MM.1S (cell line): Measurements from ENCODE around the gene LITAFD.
"Not testable (repeated sequence)": the region's sequence is repeated elsewhere in the genome, so short reads cannot be mapped to it uniquely, and the experiment has no call there.

Experiments used
- DNase-seq: peaks from one replicate; pipeline ENCODE4 v3.0.0-alpha.2; 2015
- H2AFZ ChIP-seq: fragments of 300-600 bp; sonication (generic); 2 replicates; pipeline ENCODE4 v1.6.0; 2016; ENCODE audit warnings: antibody characterized with exemption, low read length
- H3F3A ChIP-seq: fragments of 300-600 bp; sonication (generic); 2 replicates; pipeline ENCODE4 v1.6.1; 2016; ENCODE audit warnings: mild to moderate bottlenecking, antibody characterized with exemption, low read length, moderate library complexity, mixed read lengths; ENCODE audit not compliant: insufficient read depth
- H3K27ac ChIP-seq: fragments of 300-600 bp; sonication (generic); 2 replicates; pipeline ENCODE4 v1.5.1; 2016; ENCODE audit warnings: mild to moderate bottlenecking, low read length
- H3K27me3 ChIP-seq: fragments of 300-600 bp; sonication (generic); replicated peaks from 2 replicates; pipeline ENCODE4 v1.6.0; 2016; ENCODE audit warnings: low read length; ENCODE audit not compliant: insufficient read depth
- H3K36me3 ChIP-seq: fragments of 300-600 bp; sonication (generic); replicated peaks from 2 replicates; pipeline ENCODE4 v1.6.1; 2016; ENCODE audit warnings: mild to moderate bottlenecking, low read length, mixed read lengths; ENCODE audit not compliant: insufficient read depth
- H3K4me1 ChIP-seq: fragments of 300-600 bp; sonication (generic); 2 replicates; pipeline ENCODE4 v1.6.1; 2016; ENCODE audit warnings: low read length, mixed read lengths
- H3K4me2 ChIP-seq: fragments of 300-600 bp; sonication (generic); 2 replicates; pipeline ENCODE4 v1.6.0; 2016; ENCODE audit warnings: low read depth, low read length
- H3K4me3 ChIP-seq: fragments of 300-600 bp; sonication (generic); 2 replicates; pipeline ENCODE4 v1.5.1; 2016; ENCODE audit warnings: low read length, mixed read lengths
- H3K79me2 ChIP-seq: fragments of 300-600 bp; sonication (generic); 2 replicates; pipeline ENCODE4 v1.6.1; 2016; ENCODE audit warnings: mixed run types, low read length, mixed read lengths
- H3K9ac ChIP-seq: fragments of 300-600 bp; sonication (generic); 2 replicates; pipeline ENCODE4 v1.6.1; 2016; ENCODE audit warnings: low read length, mixed read lengths
- H3K9me2 ChIP-seq: fragments of 300-600 bp; sonication (generic); replicated peaks from 2 replicates; pipeline ENCODE4 v1.6.1; 2016; ENCODE audit warnings: mild to moderate bottlenecking, low read length, mixed read lengths; ENCODE audit not compliant: insufficient read depth
- H3K9me3 ChIP-seq: fragments of 300-600 bp; sonication (generic); replicated peaks from 2 replicates; pipeline ENCODE4 v1.6.1; 2016; ENCODE audit warnings: mild to moderate bottlenecking, low read length, mixed read lengths; ENCODE audit not compliant: insufficient read depth
- H4K20me1 ChIP-seq: fragments of 300-600 bp; sonication (generic); 2 replicates; pipeline ENCODE4 v1.6.1; 2016; ENCODE audit warnings: mild to moderate bottlenecking, low read length, moderate library complexity, mixed read lengths; ENCODE audit not compliant: insufficient read depth
- CTCF ChIP-seq: fragments of 300-600 bp; sonication (generic); IDR thresholded peaks from 2 replicates; pipeline ENCODE4 v1.5.1; 2016; ENCODE audit warnings: antibody characterized with exemption, low read length, mixed read lengths
- EZH2 ChIP-seq: fragments of 300-600 bp; sonication (generic); optimal IDR thresholded peaks from 2 replicates; pipeline ENCODE3; 2017; ENCODE audit warnings: low read depth, mild to moderate bottlenecking, antibody characterized with exemption, low read length, mixed read lengths
- EZH2phosphoT487 ChIP-seq: fragments of 300-600 bp; sonication (generic); IDR thresholded peaks from 2 replicates; pipeline ENCODE4 v1.6.1; 2018; ENCODE audit warnings: antibody characterized with exemption, low read length

Gene LITAFD

GRCh38 chr16:8872967-8873865 lies 8.9 kb upstream of the LITAFD start:
- Histone ChIP-seq H3K4me1 (no peaks in the 10 kb centered on the region; the same call in 1 of the 2 replicates), H3K27ac (no peak overlapping the region), H3F3A (peaks cover 7% of the 10 kb centered on the region; the same call in 1 of the 2 replicates), H2AFZ (no peak overlapping the region), H3K4me2 (no peak overlapping the region), H3K9me2 (no peaks in the 10 kb centered on the region), H4K20me1 (no peaks in the 10 kb centered on the region), H3K27me3 (no peaks in the 10 kb centered on the region), H3K79me2 (peaks cover under 1% of the 10 kb centered on the region), H3K9me3 (no peaks in the 10 kb centered on the region), H3K36me3 (no peaks in the 10 kb centered on the region), H3K9ac (no peak overlapping the region), H3K4me3 (no peak overlapping the region)
- TF ChIP-seq CTCF, result peak; percentile 12; the same call in 1 of the 2 replicates
- TF ChIP-seq EZH2phosphoT487, result no peak
- TF ChIP-seq EZH2, result no peak
- no peak for DNase-seq

GRCh38 chr16:8873866-8874195 lies 8.3 kb upstream of the LITAFD start:
- not testable (repeated sequence) for H2AFZ ChIP-seq, H3K36me3 ChIP-seq, H3F3A ChIP-seq, DNase-seq, H3K9me2 ChIP-seq, H3K79me2 ChIP-seq, H3K9me3 ChIP-seq, H4K20me1 ChIP-seq, H3K4me2 ChIP-seq, H3K4me3 ChIP-seq, H3K27ac ChIP-seq, H3K4me1 ChIP-seq, H3K27me3 ChIP-seq, H3K9ac ChIP-seq

- no peak overlapping the region for H3K4me2 ChIP-seq
These were observed 7.8 kb upstream of the LITAFD start for GRCh38 chr16:8874388-8874787.

GRCh38 chr16:8875317-8875716 lies 6.8 kb upstream of the LITAFD start:
- not testable (repeated sequence) for H3K79me2 ChIP-seq, H3K27me3 ChIP-seq, H3K4me1 ChIP-seq, H3K9me3 ChIP-seq, H4K20me1 ChIP-seq, DNase-seq, H3K27ac ChIP-seq, H3K9me2 ChIP-seq, H3K36me3 ChIP-seq, H2AFZ ChIP-seq, H3K4me3 ChIP-seq, H3K4me2 ChIP-seq, H3K9ac ChIP-seq, H3F3A ChIP-seq

More at GRCh38 chr16:8874388-8874787, 7.8 kb upstream of the LITAFD start:
- no peaks in the 10 kb centered on the region for H3K9me2 ChIP-seq
- H3F3A ChIP-seq, result 0 out of 2 replicates have a peak, but pooled peaks cover 2% of the 10 kb centered on the region
- no peaks in the 10 kb centered on the region for H3K27me3 ChIP-seq
- no peak overlapping the region for H3K27ac ChIP-seq
- no peak overlapping the region for H2AFZ ChIP-seq
- H4K20me1 ChIP-seq, result no peaks in the 10 kb centered on the region
- no peaks in the 10 kb centered on the region for H3K9me3 ChIP-seq
- no peaks in the 10 kb centered on the region for H3K36me3 ChIP-seq
- H3K4me3 ChIP-seq, result no peak overlapping the region
- no peaks in the 10 kb centered on the region for H3K79me2 ChIP-seq
- H3K4me1 ChIP-seq, result no peaks in the 10 kb centered on the region; the same call in 1 of the 2 replicates
- TF ChIP-seq EZH2 (no peak), CTCF (no peak), EZH2phosphoT487 (no peak)
- DNase-seq, result no peak
- no peak overlapping the region for H3K9ac ChIP-seq
